Endothelial cell of umbilical vein (primary cell): Measurements from ENCODE around the gene SCAMP1. TPM values are rescaled to one million over a fixed set of nuclear protein-coding genes. Genes with fewer than 3 reads are reported as not detected.

Source experiments
- Bru-seq: library from RNA; stranded (reverse); fragments of 400-500 nt; gene quantifications from one replicate; lab custom pipeline; 2021; lab: Mats Ljungman, UMichigan
- BruChase-seq, 2 experiments: library from RNA; stranded (reverse); fragments of 400-500 nt; gene quantifications; one replicate each; lab custom pipeline; 2021; lab: Mats Ljungman, UMichigan
- BruUV-seq: library from RNA; stranded (reverse); fragments of 400-500 nt; replicated peaks from 2 replicates; lab custom pipeline; 2021; lab: Mats Ljungman, UMichigan
- CTCF ChIA-PET: fragments of 300-600, 350-600 bp; sonication (Branson Sonifier 250); formaldehyde crosslinking; loops from one replicate; lab custom pipeline; 2021; ENCODE audit warnings: antibody characterized with exemption, inconsistent platforms; lab: Charles Lee
- POLR2A ChIA-PET: fragments of 300-600, 350-600 bp; sonication (Branson Sonifier 250); formaldehyde crosslinking; loops from one replicate; lab custom pipeline; 2021; ENCODE audit warnings: antibody characterized with exemption, inconsistent platforms; lab: Charles Lee
- DNase-seq: peaks from one replicate; pipeline ENCODE4 v3.0.0-alpha.2; 2011; ENCODE audit warnings: low read depth, low spot score
- FAIRE-seq: peaks from 2 replicates; lab custom pipeline; 2011; peaks lifted over from hg19 to GRCh38; lab: Jason Lieb, UNC
- H2AFZ ChIP-seq: 2 replicates; pipeline ENCODE4 v1.6.0; 2012; ENCODE audit warnings: low read depth, low read length, control low read depth, inconsistent platforms
- H3K27ac ChIP-seq: 2 replicates; pipeline ENCODE4 v1.5.1; 2011; ENCODE audit warnings: low read depth, mild to moderate bottlenecking, control low read depth, low read length, moderate library complexity; ENCODE audit not compliant: insufficient read depth
- H3K27me3 ChIP-seq, 2 experiments: 2 replicates each; pipeline versions ENCODE4 v1.6.0 to v1.6.1; 2011; ENCODE audit warnings: low read length in 2 of 2, mixed read lengths in 1 of 2; ENCODE audit not compliant: control insufficient read depth in 2 of 2, insufficient read depth in 2 of 2
- H3K36me3 ChIP-seq, 2 experiments: 2 replicates in 1 of 2; 3 replicates in 1 of 2; pipeline ENCODE4 v1.5.1; 2011; ENCODE audit warnings: low read length in 2 of 2, mild to moderate bottlenecking in 1 of 2, moderate library complexity in 1 of 2; ENCODE audit not compliant: control insufficient read depth in 2 of 2, insufficient read depth in 2 of 2; ENCODE audit errors: extremely low read depth in 1 of 2
- H3K4me1 ChIP-seq: 3 replicates; pipeline ENCODE4 v1.5.1; 2011; ENCODE audit warnings: mild to moderate bottlenecking, low read length; ENCODE audit not compliant: control insufficient read depth, insufficient read depth; ENCODE audit errors: extremely low read depth
- H3K4me2 ChIP-seq: 2 replicates; pipeline ENCODE4 v1.6.1; 2011; ENCODE audit warnings: low read length, control low read depth, mixed read lengths; ENCODE audit not compliant: insufficient read depth
- H3K4me3 ChIP-seq, 3 experiments: fragments of 200-600 bp in 1 of 3; sonication (generic), shearing (Covaris generic) in 1 of 3; replicated peaks in 1 of 3; 2 replicates each; pipeline ENCODE4 v1.5.1; 2011 to 2016; ENCODE audit warnings: control low read depth in 3 of 3, low read length in 3 of 3, mild to moderate bottlenecking in 2 of 3, inconsistent platforms in 1 of 3, low read depth in 1 of 3, moderate library complexity in 1 of 3; ENCODE audit not compliant: insufficient read depth in 1 of 3
- H3K79me2 ChIP-seq: 2 replicates; pipeline ENCODE4 v1.6.0; 2012; ENCODE audit warnings: low read length, inconsistent platforms; ENCODE audit not compliant: control insufficient read depth, insufficient read depth
- H3K9ac ChIP-seq: replicated peaks from 2 replicates; pipeline ENCODE3; 2011; ENCODE audit warnings: low read length, control low read depth; ENCODE audit not compliant: insufficient read depth; ENCODE audit errors: extremely low read depth
- H3K9me1 ChIP-seq: replicated peaks from 3 replicates; pipeline ENCODE4 v1.6.0; 2011; ENCODE audit warnings: mild to moderate bottlenecking, low read length; ENCODE audit not compliant: control insufficient read depth, insufficient read depth; ENCODE audit errors: extremely low read depth
- H3K9me3 ChIP-seq: replicated peaks from 2 replicates; pipeline ENCODE4 v1.5.1; 2012; ENCODE audit warnings: low read length, inconsistent platforms; ENCODE audit not compliant: control insufficient read depth, insufficient read depth
- H4K20me1 ChIP-seq: replicated peaks from 2 replicates; pipeline ENCODE3; 2011; ENCODE audit warnings: mild to moderate bottlenecking, low read length; ENCODE audit not compliant: control insufficient read depth, insufficient read depth; ENCODE audit errors: extremely low read depth
- EZH2 ChIP-seq: IDR thresholded peaks from 2 replicates; pipeline ENCODE4 v1.6.1; 2012; ENCODE audit warnings: borderline replicate concordance, low read depth, mild to moderate bottlenecking, moderate library complexity, low read length, inconsistent platforms; ENCODE audit not compliant: severe bottlenecking
- FOS ChIP-seq: IDR thresholded peaks from 2 replicates; pipeline ENCODE4 v1.6.1; 2011; ENCODE audit warnings: mild to moderate bottlenecking, low read length, moderate library complexity, borderline replicate concordance; ENCODE audit not compliant: insufficient read depth
- GATA2 ChIP-seq: IDR thresholded peaks from 2 replicates; pipeline ENCODE4 v1.7.0; 2011; ENCODE audit warnings: low read depth, mild to moderate bottlenecking, moderate library complexity, mixed read lengths, low read length; ENCODE audit not compliant: insufficient read length, insufficient read depth
- JUN ChIP-seq: IDR thresholded peaks from 2 replicates; pipeline ENCODE4 v1.6.1; 2011; ENCODE audit warnings: borderline replicate concordance, low read depth; ENCODE audit not compliant: insufficient read length, insufficient read depth
- MAX ChIP-seq: IDR thresholded peaks from 2 replicates; pipeline ENCODE4 v1.6.1; 2011; ENCODE audit not compliant: insufficient read depth, insufficient read length
- MYC ChIP-seq: IDR thresholded peaks from one replicate; pipeline ENCODE4 v1.6.1; 2011; ENCODE audit warnings: mild to moderate bottlenecking, low read depth, low read length
- POLR2A ChIP-seq: IDR thresholded peaks from 2 replicates; pipeline ENCODE4 v1.6.1; 2012; ENCODE audit warnings: low read depth, mild to moderate bottlenecking, control low read depth, low read length
- POLR2AphosphoS5 ChIP-seq: IDR thresholded peaks from 2 replicates; pipeline ENCODE4 v1.6.1; 2012; ENCODE audit warnings: low read depth, mild to moderate bottlenecking, control low read depth, low read length, moderate library complexity; ENCODE audit not compliant: insufficient read depth
- dilution Hi-C: fragments of 300-500 bp; cut with MboI; formaldehyde crosslinking; loops from one replicate; pipeline ENCODE4 v1.15.0; 2019; ENCODE audit warnings: low sequenced_read_pairs; ENCODE audit not compliant: extremely low pct_ligation_motif_present
- intact Hi-C: fragments of 100-400 bp; cut with micrococcal nuclease; formaldehyde crosslinking; loops from one replicate; pipeline ENCODE4 v1.10.0; 2022
- long read RNA-seq: library from polyadenylated mRNA; stranded (forward); transcript quantifications from one replicate; pipeline ENCODE4 v2.0.0, GENCODE V29; 2021
- polyA minus RNA-seq, 3 experiments: library from RNA; depleted of rRNA, polyadenylated mRNA; stranded (reverse); fragments of >200 nt; gene quantifications; 1 replicate in 1 of 3; 2 replicates in 2 of 3; pipeline ENCODE4 v1.2.3, GENCODE V29; 2011
- polyA plus RNA-seq, 4 experiments: library from polyadenylated mRNA; depleted of rRNA in 3 of 4; stranded (reverse) in 3 of 4; unstranded in 1 of 4; fragments of >200 nt; gene quantifications; 2 replicates each; pipeline versions ENCODE4 v1.2.1 to v1.2.3, GENCODE V29; 2011 to 2012; ENCODE audit warnings: missing spikeins in 1 of 4
- total RNA-seq: library from RNA; stranded (reverse); gene quantifications from 2 replicates; pipeline ENCODE4 v1.2.3, GENCODE V29; 2021
- TF ChIP-seq, protein P1 (sequence below), 2 donors: IDR thresholded peaks; 1 replicate in 1 of 2; 2 replicates in 1 of 2; pipeline ENCODE4 v1.5.1; 2011; ENCODE audit warnings: low read length in 2 of 2, mild to moderate bottlenecking in 2 of 2, moderate library complexity in 2 of 2, control low read depth in 1 of 2, inconsistent platforms in 1 of 2, low read depth in 1 of 2; ENCODE audit not compliant: insufficient read depth in 1 of 2; ENCODE audit errors: extremely low read depth in 1 of 2

Gene SCAMP1, protein sequence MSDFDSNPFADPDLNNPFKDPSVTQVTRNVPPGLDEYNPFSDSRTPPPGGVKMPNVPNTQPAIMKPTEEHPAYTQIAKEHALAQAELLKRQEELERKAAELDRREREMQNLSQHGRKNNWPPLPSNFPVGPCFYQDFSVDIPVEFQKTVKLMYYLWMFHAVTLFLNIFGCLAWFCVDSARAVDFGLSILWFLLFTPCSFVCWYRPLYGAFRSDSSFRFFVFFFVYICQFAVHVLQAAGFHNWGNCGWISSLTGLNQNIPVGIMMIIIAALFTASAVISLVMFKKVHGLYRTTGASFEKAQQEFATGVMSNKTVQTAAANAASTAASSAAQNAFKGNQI
- total RNA-seq (29.0 and 30.7 TPM in 2 replicates), polyA plus RNA-seq (12.7 and 13.7 TPM in 2 replicates), polyA minus RNA-seq (63.9 and 64.3 TPM in 2 replicates), Bru-seq, nascent RNA (percentile 79 among the genes with signal in this experiment), BruChase-seq, experiment 1, labeled RNA remaining after a 6-hour chase (percentile 72 among the genes with signal in this experiment), BruChase-seq, experiment 2, labeled RNA remaining after a 2-hour chase (percentile 69 among the genes with signal in this experiment)
- 9.7 and 10.4 TPM in 2 replicates for polyA plus RNA-seq (2011; cell fraction: cytosol; rRNA removed)
- 9.4 and 9.7 TPM in 2 replicates for polyA plus RNA-seq (2011; cell fraction: nucleus; rRNA removed)
- 26.7 and 30.6 TPM in 2 replicates for polyA plus RNA-seq (2012)
- polyA minus RNA-seq (2011; cell fraction: cytosol; rRNA and poly(A)+ RNA removed), result 21.3 TPM
- polyA minus RNA-seq (2011; cell fraction: nucleus; rRNA and poly(A)+ RNA removed), result 27.6 and 42.1 TPM in 2 replicates
- long read RNA-seq, full-length matches to known transcripts, result 67 of 90 reads
- long read RNA-seq, partial matches to known transcripts, result 2 of 90 reads
- long read RNA-seq, other reads (novel, unspliced or antisense), result 21 of 90 reads

GRCh38 chr5:78359831-78360673, at the start of gene SCAMP1:
Gene SCAMP1 (plus strand): TSS chr5:78360617. CDS start chr5:78360672, 55 bp downstream.
- peak within 1 kb of the TSS; percentile 87 for H3K9ac ChIP-seq
- peak within 1 kb of the TSS; percentile 93 for H3K4me2 ChIP-seq
- peak within 1 kb of the TSS; percentile 92 for H2AFZ ChIP-seq
- H3K4me3 ChIP-seq, result peak within 1 kb of the TSS; percentile 72 to 95 (median 75)
- H3K36me3 ChIP-seq, result no peaks in the 10 kb centered on the region
- TF ChIP-seq, protein P1, sequence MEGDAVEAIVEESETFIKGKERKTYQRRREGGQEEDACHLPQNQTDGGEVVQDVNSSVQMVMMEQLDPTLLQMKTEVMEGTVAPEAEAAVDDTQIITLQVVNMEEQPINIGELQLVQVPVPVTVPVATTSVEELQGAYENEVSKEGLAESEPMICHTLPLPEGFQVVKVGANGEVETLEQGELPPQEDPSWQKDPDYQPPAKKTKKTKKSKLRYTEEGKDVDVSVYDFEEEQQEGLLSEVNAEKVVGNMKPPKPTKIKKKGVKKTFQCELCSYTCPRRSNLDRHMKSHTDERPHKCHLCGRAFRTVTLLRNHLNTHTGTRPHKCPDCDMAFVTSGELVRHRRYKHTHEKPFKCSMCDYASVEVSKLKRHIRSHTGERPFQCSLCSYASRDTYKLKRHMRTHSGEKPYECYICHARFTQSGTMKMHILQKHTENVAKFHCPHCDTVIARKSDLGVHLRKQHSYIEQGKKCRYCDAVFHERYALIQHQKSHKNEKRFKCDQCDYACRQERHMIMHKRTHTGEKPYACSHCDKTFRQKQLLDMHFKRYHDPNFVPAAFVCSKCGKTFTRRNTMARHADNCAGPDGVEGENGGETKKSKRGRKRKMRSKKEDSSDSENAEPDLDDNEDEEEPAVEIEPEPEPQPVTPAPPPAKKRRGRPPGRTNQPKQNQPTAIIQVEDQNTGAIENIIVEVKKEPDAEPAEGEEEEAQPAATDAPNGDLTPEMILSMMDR (IDR thresholded peaks at IDR 0.05; ENCODE audit: extremely low read depth in 1 of 2, insufficient read depth in 1 of 2, low read depth in 1 of 2, low read length in 2 of 2), result peak; percentile 10 to 28
- TF ChIP-seq MYC (peak; percentile 39), MAX (no peak), FOS (no peak), GATA2 (no peak), POLR2AphosphoS5 (peak; percentile 86), EZH2 (no peak), JUN (no peak), POLR2A (peak; percentile 73)
- H3K4me1 ChIP-seq, result peaks cover 14% of the 10 kb centered on the region
- CTCF ChIA-PET, result interaction anchor here (0.8 to 1.5 kb wide), 9 partner anchors 13 to 626 kb away, joined by 3 to 7 read pairs (median 4); partner anchors contain the start of gene AP3B1
- peak within 1 kb of the TSS; percentile 65 for H3K27ac ChIP-seq
- intact Hi-C loops, result loop anchor here (1.0 to 10.0 kb wide), 5 partner anchors 66 to 1152 kb away; partner anchors contain the start of genes AP3B1, ARSB, HOMER1 and LHFPL2
- H4K20me1 ChIP-seq, result no peaks in the 10 kb centered on the region
- POLR2A ChIA-PET, result interaction anchor here (1.2 kb wide), 1 partner anchor 65 kb away, joined by 8 read pairs; no protein-coding TSS in a partner anchor
- FAIRE-seq (peak; percentile 94), DNase-seq (peak; percentile 95)
- no peaks in the 10 kb centered on the region for H3K9me1 ChIP-seq
- H3K27me3 ChIP-seq, result no peaks in the 10 kb centered on the region
- no peaks in the 10 kb centered on the region for H3K9me3 ChIP-seq
- dilution Hi-C loops, result no loop called here
- BruUV-seq, result TSS peak; percentile 71
- H3K79me2 ChIP-seq, result peaks cover 19% of the 10 kb centered on the region
